Smooth muscle cell (in vitro differentiated cells): ENCODE results near the gene ZGLP1. TPM values are rescaled to one million over a fixed set of nuclear protein-coding genes. Genes with fewer than 3 reads are reported as not detected.
A peak's percentile ranks its signal among the peaks of the same experiment; 100 is the strongest.

Experiments used
- DNase-seq: peaks from one replicate; lab custom pipeline; 2025; ENCODE audit not compliant: unreplicated experiment; lab: John Stamatoyannopoulos, UW
- H2AFZ ChIP-seq: fragments of 200-600 bp; sonication (generic); 2 replicates; pipeline ENCODE4 v1.6.0; 2016; ENCODE audit warnings: antibody characterized with exemption, low read depth, mild to moderate bottlenecking
- H3F3A ChIP-seq: fragments of 200-600 bp; sonication (generic); 2 replicates; pipeline ENCODE4 v1.6.0; 2017; ENCODE audit warnings: antibody characterized with exemption, low read depth
- H3K27ac ChIP-seq: fragments of 200-600 bp; sonication (generic); 2 replicates; pipeline ENCODE4 v1.5.1; 2016; ENCODE audit warnings: low read depth, mild to moderate bottlenecking
- H3K27me3 ChIP-seq: fragments of 200-600 bp; sonication (generic); 2 replicates; pipeline ENCODE4 v1.6.1; 2016; ENCODE audit warnings: low read depth, mild to moderate bottlenecking
- H3K36me3 ChIP-seq: fragments of 200-600 bp; sonication (generic); 2 replicates; pipeline ENCODE4 v1.5.1; 2016; ENCODE audit warnings: low read depth
- H3K4me1 ChIP-seq: fragments of 200-600 bp; sonication (generic); 2 replicates; pipeline ENCODE4 v1.5.1; 2016; ENCODE audit warnings: low read depth
- H3K4me2 ChIP-seq: fragments of 200-600 bp; sonication (generic); 2 replicates; pipeline ENCODE4 v1.6.0; 2016; ENCODE audit warnings: mild to moderate bottlenecking
- H3K4me3 ChIP-seq: fragments of 200-600 bp; sonication (generic); 2 replicates; pipeline ENCODE4 v1.5.1; 2016; ENCODE audit warnings: mild to moderate bottlenecking
- H3K79me2 ChIP-seq: fragments of 200-600 bp; sonication (generic); 2 replicates; pipeline ENCODE4 v1.6.0; 2016; ENCODE audit warnings: low read depth, mild to moderate bottlenecking
- H3K9ac ChIP-seq: fragments of 200-600 bp; sonication (generic); 2 replicates; pipeline ENCODE4 v1.6.0; 2016; ENCODE audit warnings: low read depth
- H3K9me3 ChIP-seq: fragments of 200-600 bp; sonication (generic); replicated peaks from 2 replicates; pipeline ENCODE4 v1.5.1; 2016; ENCODE audit warnings: low read depth
- H4K20me1 ChIP-seq: fragments of 200-600 bp; sonication (generic); 2 replicates; pipeline ENCODE4 v1.6.0; 2016; ENCODE audit warnings: low read depth
- WGBS: methylation state at CpG from one replicate; pipeline ENCODE4 v1.1.7; 2016; ENCODE audit warnings: low lambda C conversion rate; 5-methylcytosine and 5-hydroxymethylcytosine counted together
- polyA plus RNA-seq: library from polyadenylated mRNA; unstranded; fragments of >200 nt; fragmentation: Nextera tagmentation; extraction: Ambion mirVana; gene quantifications from 2 replicates; pipeline ENCODE4 v1.2.1, GENCODE V29; 2016
- total RNA-seq: library from RNA; depleted of rRNA; stranded (reverse); fragments of >200 nt; gene quantifications from 2 replicates; pipeline ENCODE4 v1.2.3, GENCODE V29; 2014
- TF ChIP-seq, protein P1 (sequence below): fragments of 200-600 bp; sonication (generic); IDR thresholded peaks from 2 replicates; pipeline ENCODE4 v1.5.1; 2017; ENCODE audit warnings: borderline replicate concordance, mild to moderate bottlenecking, antibody characterized with exemption; ENCODE audit not compliant: insufficient read depth, poor library complexity, severe bottlenecking

ZGLP1 gene
- total and polyA plus RNA-seq, 2 experiments from 2014 or later, result 2.9 to 4.8 TPM

DNA sequence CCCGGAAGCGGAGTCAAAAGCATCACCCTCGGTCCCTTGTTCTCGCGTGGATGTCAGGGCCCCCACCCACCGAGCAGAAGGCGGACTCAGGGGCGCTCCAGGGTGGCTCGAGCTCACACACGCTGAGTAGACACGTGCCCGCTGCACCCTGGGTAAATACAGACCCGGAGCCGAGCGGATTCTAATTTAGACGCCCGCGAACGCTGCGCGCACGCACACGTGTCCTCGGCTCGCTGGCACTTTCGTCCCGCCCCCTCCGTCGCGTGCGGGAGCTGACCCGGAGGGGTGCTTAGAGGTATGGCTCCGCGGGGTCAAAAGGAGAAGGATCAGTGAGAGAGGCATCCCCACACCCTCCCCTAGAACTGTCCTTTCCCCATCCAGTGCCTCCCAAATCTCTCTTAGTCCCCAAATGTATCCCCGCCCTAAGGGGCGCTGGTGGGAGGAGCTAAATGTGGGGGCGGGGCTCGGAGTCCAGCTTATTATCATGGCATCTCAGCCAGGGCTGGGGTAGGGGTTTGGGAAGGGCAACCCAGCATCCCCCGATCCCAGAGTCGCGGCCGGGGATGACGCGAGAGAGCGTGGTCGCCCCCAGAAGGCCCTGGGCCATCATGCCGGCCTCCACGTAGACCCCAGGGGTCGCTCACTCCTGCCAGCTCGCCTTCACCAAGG is 20.3 kb downstream of the ZGLP1 start:
- 2% methylated on average over 41 of the region's 50 CpGs for WGBS
- Histone ChIP-seq H3K9ac (no peak overlapping the region), H3K79me2 (no peaks in the 10 kb centered on the region), H3K36me3 (no peaks in the 10 kb centered on the region), H3K27me3 (peaks cover 78% of the 10 kb centered on the region), H3F3A (no peaks in the 10 kb centered on the region), H3K4me2 (peak overlapping the region; percentile 89), H2AFZ (no peak overlapping the region), H3K4me1 (peaks cover 36% of the 10 kb centered on the region), H3K4me3 (peak overlapping the region; percentile 41), H3K9me3 (no peaks in the 10 kb centered on the region), H4K20me1 (no peaks in the 10 kb centered on the region), H3K27ac (no peak overlapping the region)
- TF ChIP-seq, protein P1, sequence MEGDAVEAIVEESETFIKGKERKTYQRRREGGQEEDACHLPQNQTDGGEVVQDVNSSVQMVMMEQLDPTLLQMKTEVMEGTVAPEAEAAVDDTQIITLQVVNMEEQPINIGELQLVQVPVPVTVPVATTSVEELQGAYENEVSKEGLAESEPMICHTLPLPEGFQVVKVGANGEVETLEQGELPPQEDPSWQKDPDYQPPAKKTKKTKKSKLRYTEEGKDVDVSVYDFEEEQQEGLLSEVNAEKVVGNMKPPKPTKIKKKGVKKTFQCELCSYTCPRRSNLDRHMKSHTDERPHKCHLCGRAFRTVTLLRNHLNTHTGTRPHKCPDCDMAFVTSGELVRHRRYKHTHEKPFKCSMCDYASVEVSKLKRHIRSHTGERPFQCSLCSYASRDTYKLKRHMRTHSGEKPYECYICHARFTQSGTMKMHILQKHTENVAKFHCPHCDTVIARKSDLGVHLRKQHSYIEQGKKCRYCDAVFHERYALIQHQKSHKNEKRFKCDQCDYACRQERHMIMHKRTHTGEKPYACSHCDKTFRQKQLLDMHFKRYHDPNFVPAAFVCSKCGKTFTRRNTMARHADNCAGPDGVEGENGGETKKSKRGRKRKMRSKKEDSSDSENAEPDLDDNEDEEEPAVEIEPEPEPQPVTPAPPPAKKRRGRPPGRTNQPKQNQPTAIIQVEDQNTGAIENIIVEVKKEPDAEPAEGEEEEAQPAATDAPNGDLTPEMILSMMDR, result no peak
- peak; percentile 49 for DNase-seq

DNA sequence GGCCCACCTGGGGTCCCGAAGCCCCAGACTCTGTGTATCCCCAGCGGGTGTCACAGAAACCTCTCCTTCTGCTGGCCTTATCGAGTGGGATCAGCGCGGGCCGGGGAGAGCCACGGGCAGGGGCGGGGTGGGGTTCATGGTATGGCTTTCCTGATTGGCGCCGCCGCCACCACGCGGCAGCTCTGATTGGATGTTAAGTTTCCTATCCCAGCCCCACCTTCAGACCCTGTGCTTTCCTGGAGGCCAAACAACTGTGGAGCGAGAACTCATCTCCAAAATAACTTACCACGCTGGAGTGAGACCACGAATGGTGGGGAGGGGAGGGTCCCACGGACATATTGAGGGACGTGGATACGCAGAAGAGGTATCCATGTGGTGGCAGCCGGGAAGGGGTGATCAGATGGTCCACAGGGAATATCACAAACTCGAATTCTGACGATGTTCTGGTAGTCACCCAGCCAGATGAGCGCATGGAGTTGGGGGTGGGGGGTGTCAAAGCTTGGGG is 20.9 kb downstream of the ZGLP1 start:
- Histone ChIP-seq H4K20me1 (no peaks in the 10 kb centered on the region), H3F3A (no peaks in the 10 kb centered on the region), H3K27ac (no peak overlapping the region), H3K27me3 (peaks cover 72% of the 10 kb centered on the region), H3K79me2 (no peaks in the 10 kb centered on the region), H3K4me1 (peaks cover 36% of the 10 kb centered on the region), H3K4me2 (peak overlapping the region; percentile 89), H3K4me3 (peak overlapping the region; percentile 41), H3K9ac (no peak overlapping the region), H3K36me3 (no peaks in the 10 kb centered on the region), H3K9me3 (no peaks in the 10 kb centered on the region), H2AFZ (no peak overlapping the region)
- 5% methylated on average over 23 of the region's 23 CpGs for WGBS
- DNase-seq, result no peak
- TF ChIP-seq, protein P1, result no peak

DNA sequence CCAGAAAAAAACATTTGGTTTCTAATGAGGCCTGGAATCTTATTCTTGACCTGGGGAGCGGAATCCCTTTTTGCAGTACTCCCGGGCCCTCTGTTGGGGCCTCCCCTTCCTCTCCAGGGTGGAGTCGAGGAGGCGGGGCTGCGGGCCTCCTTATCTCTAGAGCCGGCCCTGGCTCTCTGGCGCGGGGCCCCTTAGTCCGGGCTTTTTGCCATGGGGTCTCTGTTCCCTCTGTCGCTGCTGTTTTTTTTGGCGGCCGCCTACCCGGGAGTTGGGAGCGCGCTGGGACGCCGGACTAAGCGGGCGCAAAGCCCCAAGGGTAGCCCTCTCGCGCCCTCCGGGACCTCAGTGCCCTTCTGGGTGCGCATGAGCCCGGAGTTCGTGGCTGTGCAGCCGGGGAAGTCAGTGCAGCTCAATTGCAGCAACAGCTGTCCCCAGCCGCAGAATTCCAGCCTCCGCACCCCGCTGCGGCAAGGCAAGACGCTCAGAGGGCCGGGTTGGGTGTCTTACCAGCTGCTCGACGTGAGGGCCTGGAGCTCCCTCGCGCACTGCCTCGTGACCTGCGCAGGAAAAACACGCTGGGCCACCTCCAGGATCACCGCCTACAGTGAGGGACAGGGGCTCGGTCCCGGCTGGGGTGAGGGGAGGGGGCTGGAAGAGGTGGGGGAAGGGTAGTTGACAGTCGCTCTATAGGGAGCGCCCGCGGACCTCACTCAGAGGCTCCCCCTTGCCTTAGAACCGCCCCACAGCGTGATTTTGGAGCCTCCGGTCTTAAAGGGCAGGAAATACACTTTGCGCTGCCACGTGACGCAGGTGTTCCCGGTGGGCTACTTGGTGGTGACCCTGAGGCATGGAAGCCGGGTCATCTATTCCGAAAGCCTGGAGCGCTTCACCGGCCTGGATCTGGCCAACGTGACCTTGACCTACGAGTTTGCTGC is 22.5 kb downstream of the ZGLP1 start, which contains the start of gene ICAM4:
ICAM4 (plus strand) TSS at position 153 of the 935 bp plus-strand sequence; CDS start at position 211, 58 bp downstream.
- Histone ChIP-seq H3K9ac (no peak within 1 kb of the TSS), H3K4me3 (peak within 1 kb of the TSS; percentile 12), H3K79me2 (no peaks in the 10 kb centered on the region), H3K9me3 (no peaks in the 10 kb centered on the region), H4K20me1 (no peaks in the 10 kb centered on the region), H3K27me3 (peaks cover 56% of the 10 kb centered on the region), H3K4me2 (peak within 1 kb of the TSS; percentile 69), H3K4me1 (peaks cover 36% of the 10 kb centered on the region), H3K27ac (no peak within 1 kb of the TSS), H3K36me3 (no peaks in the 10 kb centered on the region), H3F3A (no peaks in the 10 kb centered on the region), H2AFZ (peak within 1 kb of the TSS; percentile 68)
- WGBS, result 11% methylated on average over 53 of the region's 59 CpGs
- DNase-seq, result no peak
- TF ChIP-seq, protein P1, result no peak
